ENCODE data around the gene GAS2.

GRCh38 chr11:22775248-22775647 lies 108.8 kb downstream of the GAS2 start:
- no peak for TF ChIP-seq RFX5 (IDR thresholded peaks at IDR 0.05; ENCODE audit: low read depth, low read length)
- TF ChIP-seq CTCF (IDR thresholded peaks at IDR 0.05 in 2 of 3, conservative IDR thresholded peaks at IDR 0.05 in 1 of 3; ENCODE audit: insufficient read depth in 2 of 3, low read depth in 1 of 3, low read length in 3 of 3) = no peak
- TF ChIP-seq IRF9 (tag; IDR thresholded peaks at IDR 0.05) = no peak
- no peak for TF ChIP-seq RAD21 (CRISPR knock-in tag; conservative IDR thresholded peaks at IDR 0.05 in 1 of 2, IDR thresholded peaks at IDR 0.05 in 1 of 2)

All from K562 (cell line).